Motor neuron (in vitro differentiated cells): ENCODE data around the gene SEC22B. TPM values are rescaled to one million over a fixed set of nuclear protein-coding genes. Genes with fewer than 3 reads are reported as not detected.

Source experiments
- total RNA-seq, 8 experiments: library from RNA; unstranded; fragments of 300-600 nt; gene quantifications; 2 replicates each; pipeline versions ENCODE4 v1.2.3 to v1.2.4, GENCODE V29; 2022

Gene SEC22B
- total RNA-seq, 8 experiments from 2014 or later = 36.9 to 88.8 (median 44.3) TPM

Other genes starting within 250 kb of the SEC22B start
- gene NOTCH2, start 106.9 kb downstream of the SEC22B start, total RNA-seq = 10 to 100 TPM; 10.1 to 70.6 (median 28.8) TPM
- gene NBPF8, start 238.5 kb upstream of the SEC22B start, total RNA-seq = 10 to 100 TPM in 5 of 8 experiments, 1 to 10 TPM in 3; 5.2 to 16.0 (median 11.0) TPM